ENCODE measurements around the gene C6orf120. TPM values are rescaled to one million over a fixed set of nuclear protein-coding genes. Genes with fewer than 3 reads are reported as not detected.

C6orf120 gene
- total and polyA plus RNA-seq, 2 donors (not counting 3 experiments of a cell fraction or from before 2014, with no cell fraction given): 13.8 to 30.1 TPM

GRCh38 chr6:169729961-169730360, 28.0 kb downstream of the C6orf120 start:
- POLR2A ChIA-PET: interaction anchor here (0.7 kb wide), 1 partner anchor 60 kb away, joined by 3 read pairs; no protein-coding TSS in a partner anchor
- Histone ChIP-seq H3K9me3 (replicated peaks; ENCODE audit: control insufficient read depth, insufficient read depth, low read length) (no peaks in the 10 kb centered on the region), H3K36me3 (ENCODE audit: control insufficient read depth in 2 of 2, extremely low read depth in 1 of 2, insufficient read depth in 2 of 2, low read length in 2 of 2) (no peaks in the 10 kb centered on the region), H3K9me1 (replicated peaks; ENCODE audit: control insufficient read depth, extremely low read depth, insufficient read depth, low read length) (no peaks in the 10 kb centered on the region), H3K4me1 (ENCODE audit: control insufficient read depth, extremely low read depth, insufficient read depth, low read length) (peaks cover 14% of the 10 kb centered on the region), H3K27me3 (ENCODE audit: control insufficient read depth in 2 of 2, insufficient read depth in 2 of 2, low read length in 2 of 2) (no peaks in the 10 kb centered on the region), H2AFZ (ENCODE audit: low read depth, low read length) (no peak overlapping the region), H3K4me3 (replicated peaks in 1 of 3; ENCODE audit: insufficient read depth in 1 of 3, low read depth in 1 of 3, low read length in 3 of 3) (no peak overlapping the region), H3K27ac (ENCODE audit: insufficient read depth, low read depth, low read length) (no peak overlapping the region), H3K9ac (replicated peaks; ENCODE audit: extremely low read depth, insufficient read depth, low read length) (no peak overlapping the region), H3K4me2 (ENCODE audit: insufficient read depth, low read length) (no peak overlapping the region), H3K79me2 (ENCODE audit: control insufficient read depth, insufficient read depth, low read length) (no peaks in the 10 kb centered on the region), H4K20me1 (replicated peaks; ENCODE audit: control insufficient read depth, extremely low read depth, insufficient read depth, low read length) (no peaks in the 10 kb centered on the region)
- intact Hi-C loops (cut with micrococcal nuclease): loop anchor here (10.0 kb wide), 2 partner anchors 205 to 775 kb away; no protein-coding TSS in a partner anchor
- no peak for FAIRE-seq
- no TSS peak for BruUV-seq (replicated peaks)
- CTCF ChIA-PET: no interaction called here
- TF ChIP-seq POLR2AphosphoS5 (IDR thresholded peaks at IDR 0.05; ENCODE audit: insufficient read depth, low read depth, low read length) (no peak), GATA2 (IDR thresholded peaks at IDR 0.05; ENCODE audit: insufficient read depth, insufficient read length, low read depth, low read length) (no peak), POLR2A (IDR thresholded peaks at IDR 0.05; ENCODE audit: low read depth, low read length) (no peak), MYC (IDR thresholded peaks at IDR 0.05; ENCODE audit: low read depth, low read length) (no peak), FOS (IDR thresholded peaks at IDR 0.05; ENCODE audit: borderline replicate concordance, insufficient read depth, low read length) (no peak), EZH2 (IDR thresholded peaks at IDR 0.05; ENCODE audit: borderline replicate concordance, low read depth, low read length, severe bottlenecking) (no peak), JUN (IDR thresholded peaks at IDR 0.05; ENCODE audit: borderline replicate concordance, insufficient read depth, insufficient read length, low read depth) (no peak), CTCF (IDR thresholded peaks at IDR 0.05; ENCODE audit: extremely low read depth in 1 of 2, insufficient read depth in 1 of 2, low read depth in 1 of 2, low read length in 2 of 2) (no peak)
- TF ChIP-seq, protein P1, sequence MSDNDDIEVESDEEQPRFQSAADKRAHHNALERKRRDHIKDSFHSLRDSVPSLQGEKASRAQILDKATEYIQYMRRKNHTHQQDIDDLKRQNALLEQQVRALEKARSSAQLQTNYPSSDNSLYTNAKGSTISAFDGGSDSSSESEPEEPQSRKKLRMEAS (IDR thresholded peaks at IDR 0.05; ENCODE audit: insufficient read depth, insufficient read length): no peak
- no peak for DNase-seq (ENCODE audit: low read depth, low spot score)
- dilution Hi-C loops (cut with MboI; ENCODE audit: extremely low pct_ligation_motif_present, low sequenced_read_pairs): no loop called here
